Mesothelial cell of epicardium (in vitro differentiated cells): ENCODE measurements around the gene RAD51B. TPM values are rescaled to one million over a fixed set of nuclear protein-coding genes. Genes with fewer than 3 reads are reported as not detected.

Experiments used
- DNase-seq, 2 experiments: peaks; one replicate each; pipeline ENCODE4 v3.0.0; 2021; ENCODE audit warnings: low spot score in 2 of 2; ENCODE audit not compliant: unreplicated experiment in 2 of 2
- H3K27ac Mint-ChIP-seq: 2 replicates; pipeline ENCODE4 v1.8.0; 2021; ENCODE audit warnings: mixed read lengths
- H3K27me3 Mint-ChIP-seq: 2 replicates; pipeline ENCODE4 v1.8.0; 2021; ENCODE audit warnings: low read depth, mixed read lengths
- H3K36me3 Mint-ChIP-seq: 2 replicates; pipeline ENCODE4 v1.8.0; 2021; ENCODE audit warnings: mixed read lengths
- H3K4me1 Mint-ChIP-seq: 2 replicates; pipeline ENCODE4 v1.8.0; 2021; ENCODE audit warnings: mixed read lengths
- H3K4me3 Mint-ChIP-seq: 2 replicates; pipeline ENCODE4 v1.8.0; 2021; ENCODE audit warnings: mild to moderate bottlenecking, moderate library complexity, mixed read lengths
- H3K9me3 Mint-ChIP-seq: 2 replicates; pipeline ENCODE4 v1.8.0; 2021; ENCODE audit warnings: mixed read lengths
- total RNA-seq: library from RNA; stranded (reverse); gene quantifications from 3 replicates; pipeline ENCODE4 v1.2.1, GENCODE V29; 2021
- TF ChIP-seq, protein P1 (sequence below): fragments of 200-600 bp; sonication (generic); IDR thresholded peaks from one replicate; pipeline ENCODE4 v1.5.0; 2021; ENCODE audit warnings: antibody characterized with exemption; ENCODE audit not compliant: unreplicated experiment

The RAD51B gene
- total RNA-seq, 1 donor from 2014 or later = 34.7 TPM

DNA sequence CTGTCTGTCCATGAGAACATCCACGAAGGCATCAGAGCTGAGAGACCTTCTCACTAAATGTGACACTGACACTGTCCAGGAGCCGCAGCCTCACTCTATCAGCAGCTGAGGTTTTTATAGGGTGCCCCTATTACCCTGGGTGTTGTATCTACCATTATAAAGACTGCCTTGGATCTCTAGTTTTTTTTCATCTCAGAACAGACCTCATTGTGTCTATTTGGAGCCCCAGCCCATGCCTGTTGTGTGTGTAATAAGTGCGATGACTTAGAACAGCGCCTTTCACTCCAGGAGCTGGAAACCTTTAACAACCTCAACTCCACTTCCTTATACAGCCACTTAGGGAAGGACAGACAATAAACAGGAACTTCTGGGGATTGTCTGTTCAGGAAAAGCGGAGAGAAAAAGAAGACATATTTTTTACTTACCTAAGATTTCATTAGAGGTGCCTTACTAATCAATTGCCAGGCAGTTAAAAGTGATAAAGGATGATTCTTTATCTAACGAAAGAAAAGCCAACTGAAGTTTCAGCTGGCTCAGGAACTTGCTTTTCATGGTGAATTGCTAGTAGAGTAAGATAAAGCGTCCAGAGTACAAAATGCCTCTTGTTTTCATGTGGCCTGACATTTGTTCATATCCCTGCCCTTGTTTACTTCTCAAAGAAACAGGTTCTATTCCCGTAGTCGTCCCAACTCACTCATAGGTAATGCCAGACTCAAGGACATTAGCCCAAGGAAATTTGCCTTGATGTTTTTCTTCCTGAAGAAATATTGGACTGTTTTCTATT is 420.6 kb downstream of the RAD51B start:
- TF ChIP-seq, protein P1, sequence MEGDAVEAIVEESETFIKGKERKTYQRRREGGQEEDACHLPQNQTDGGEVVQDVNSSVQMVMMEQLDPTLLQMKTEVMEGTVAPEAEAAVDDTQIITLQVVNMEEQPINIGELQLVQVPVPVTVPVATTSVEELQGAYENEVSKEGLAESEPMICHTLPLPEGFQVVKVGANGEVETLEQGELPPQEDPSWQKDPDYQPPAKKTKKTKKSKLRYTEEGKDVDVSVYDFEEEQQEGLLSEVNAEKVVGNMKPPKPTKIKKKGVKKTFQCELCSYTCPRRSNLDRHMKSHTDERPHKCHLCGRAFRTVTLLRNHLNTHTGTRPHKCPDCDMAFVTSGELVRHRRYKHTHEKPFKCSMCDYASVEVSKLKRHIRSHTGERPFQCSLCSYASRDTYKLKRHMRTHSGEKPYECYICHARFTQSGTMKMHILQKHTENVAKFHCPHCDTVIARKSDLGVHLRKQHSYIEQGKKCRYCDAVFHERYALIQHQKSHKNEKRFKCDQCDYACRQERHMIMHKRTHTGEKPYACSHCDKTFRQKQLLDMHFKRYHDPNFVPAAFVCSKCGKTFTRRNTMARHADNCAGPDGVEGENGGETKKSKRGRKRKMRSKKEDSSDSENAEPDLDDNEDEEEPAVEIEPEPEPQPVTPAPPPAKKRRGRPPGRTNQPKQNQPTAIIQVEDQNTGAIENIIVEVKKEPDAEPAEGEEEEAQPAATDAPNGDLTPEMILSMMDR = no peak
- H3K4me1 Mint-ChIP-seq = peaks cover 68% of the 10 kb centered on the region
- DNase-seq = no peak

DNA sequence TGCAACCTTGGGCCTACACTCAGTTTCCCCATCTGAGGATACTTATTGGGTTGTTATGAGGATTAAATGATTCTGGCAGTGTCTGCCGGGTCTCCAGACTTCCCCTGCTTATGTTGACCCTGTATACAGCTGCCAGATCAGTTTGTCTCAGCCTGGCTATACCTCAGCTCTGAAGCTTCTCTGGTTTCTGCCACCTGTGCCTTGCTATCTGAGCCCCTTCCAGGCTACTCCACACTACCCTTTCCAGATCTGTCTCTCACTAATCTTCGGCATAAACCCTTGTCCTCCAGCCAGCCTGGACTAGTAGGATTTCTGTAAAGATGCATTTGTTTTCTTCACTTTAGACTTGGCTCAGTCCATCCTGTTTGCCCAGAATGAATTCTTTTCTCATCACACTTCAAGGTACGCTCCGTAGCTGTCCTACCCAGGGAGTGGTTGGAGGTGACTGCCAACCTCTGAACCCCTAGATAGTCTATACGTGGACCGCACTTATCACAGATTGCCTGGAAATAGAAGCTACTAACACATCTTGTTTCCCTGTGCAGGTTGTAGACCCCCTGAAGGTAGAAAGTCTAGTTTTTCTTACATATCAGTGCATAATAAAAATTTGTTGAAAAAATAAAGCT is 422.4 kb downstream of the RAD51B start:
- H3K27ac Mint-ChIP-seq = peak overlapping the region; percentile 55
- no peaks in the 10 kb centered on the region for H3K36me3 Mint-ChIP-seq
- peaks cover 75% of the 10 kb centered on the region for H3K4me1 Mint-ChIP-seq
- no peaks in the 10 kb centered on the region for H3K9me3 Mint-ChIP-seq
- TF ChIP-seq, protein P1 = no peak
- no peak overlapping the region for H3K4me3 Mint-ChIP-seq
- H3K27me3 Mint-ChIP-seq = no peaks in the 10 kb centered on the region
- DNase-seq = no peak

More for the DNA sequence above, 420.6 kb downstream of the RAD51B start:
- H3K4me3 Mint-ChIP-seq = no peak overlapping the region
- no peaks in the 10 kb centered on the region for H3K9me3 Mint-ChIP-seq
- H3K27me3 Mint-ChIP-seq = no peaks in the 10 kb centered on the region
- H3K27ac Mint-ChIP-seq = peak overlapping the region; percentile 93
- no peaks in the 10 kb centered on the region for H3K36me3 Mint-ChIP-seq

DNA sequence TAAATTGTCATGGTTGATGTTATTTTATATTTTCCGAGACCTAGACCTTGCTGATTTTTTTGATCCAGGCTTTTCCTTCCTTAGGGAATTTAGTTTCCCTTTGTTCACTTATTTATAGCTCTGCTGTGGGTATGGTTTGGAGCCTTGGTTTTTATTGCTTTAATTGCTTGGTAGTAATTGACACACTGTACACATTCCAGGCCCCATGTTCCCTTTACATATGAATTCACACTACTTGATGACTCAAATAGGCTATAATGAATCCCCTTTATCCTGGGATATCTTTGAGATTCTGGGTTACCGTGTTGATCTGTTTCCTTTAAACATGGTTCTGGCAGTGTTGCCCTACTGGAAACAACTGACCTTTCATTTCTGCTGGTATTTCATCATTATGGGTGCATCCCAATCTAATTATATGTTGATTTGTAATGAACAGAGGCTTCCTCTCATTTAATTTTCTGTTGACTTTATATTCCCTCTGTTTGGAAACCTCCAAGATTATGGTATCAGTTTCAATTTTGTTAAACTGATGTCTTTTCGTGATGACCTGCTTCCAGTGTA is 424.0 kb downstream of the RAD51B start:
- Mint-ChIP-seq H3K36me3 (no peaks in the 10 kb centered on the region), H3K27ac (peak overlapping the region; percentile 97), H3K4me3 (no peak overlapping the region), H3K27me3 (no peaks in the 10 kb centered on the region), H3K4me1 (peaks cover 82% of the 10 kb centered on the region), H3K9me3 (no peaks in the 10 kb centered on the region)
- TF ChIP-seq, protein P1 = no peak
- no peak for DNase-seq

DNA sequence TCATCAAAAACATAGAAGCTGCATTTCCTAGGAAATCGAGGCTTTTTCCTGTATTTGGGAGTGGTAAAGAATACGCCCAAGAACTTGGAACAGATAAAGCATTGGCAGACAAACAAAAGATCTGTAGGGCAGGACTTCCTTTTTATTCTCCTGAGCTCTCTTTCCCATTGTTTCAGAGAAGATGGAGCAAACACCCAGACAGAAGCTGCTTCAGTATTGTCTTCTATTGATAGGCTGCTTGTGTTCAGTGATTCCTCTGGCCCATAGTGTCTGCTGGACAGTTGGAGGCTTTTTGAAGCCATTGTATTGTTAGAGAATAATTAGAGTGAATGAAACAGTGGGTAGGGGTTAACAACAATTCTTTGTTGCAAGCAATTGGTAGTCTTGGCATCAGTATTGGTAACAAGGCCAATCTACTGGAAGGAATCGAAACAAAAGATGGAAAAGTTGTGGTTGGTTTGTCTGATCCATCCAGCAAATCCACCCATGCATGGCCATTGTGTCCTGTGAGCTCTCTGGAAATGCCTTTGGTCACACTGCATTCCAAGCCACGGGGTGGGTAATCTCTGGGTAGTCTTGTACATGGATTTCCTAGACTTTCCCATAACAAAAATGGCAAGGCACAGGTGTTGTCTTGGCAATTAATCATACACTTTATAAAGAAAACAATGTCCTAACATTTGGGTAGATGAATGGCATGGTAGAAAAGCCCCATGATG is 424.8 kb downstream of the RAD51B start:
- H3K4me1 Mint-ChIP-seq = peaks cover 87% of the 10 kb centered on the region
- no peaks in the 10 kb centered on the region for H3K27me3 Mint-ChIP-seq
- H3K36me3 Mint-ChIP-seq = no peaks in the 10 kb centered on the region
- TF ChIP-seq, protein P1 = no peak
- no peaks in the 10 kb centered on the region for H3K9me3 Mint-ChIP-seq
- H3K27ac Mint-ChIP-seq = peak overlapping the region; percentile 97
- DNase-seq = no peak
- no peak overlapping the region for H3K4me3 Mint-ChIP-seq

DNA sequence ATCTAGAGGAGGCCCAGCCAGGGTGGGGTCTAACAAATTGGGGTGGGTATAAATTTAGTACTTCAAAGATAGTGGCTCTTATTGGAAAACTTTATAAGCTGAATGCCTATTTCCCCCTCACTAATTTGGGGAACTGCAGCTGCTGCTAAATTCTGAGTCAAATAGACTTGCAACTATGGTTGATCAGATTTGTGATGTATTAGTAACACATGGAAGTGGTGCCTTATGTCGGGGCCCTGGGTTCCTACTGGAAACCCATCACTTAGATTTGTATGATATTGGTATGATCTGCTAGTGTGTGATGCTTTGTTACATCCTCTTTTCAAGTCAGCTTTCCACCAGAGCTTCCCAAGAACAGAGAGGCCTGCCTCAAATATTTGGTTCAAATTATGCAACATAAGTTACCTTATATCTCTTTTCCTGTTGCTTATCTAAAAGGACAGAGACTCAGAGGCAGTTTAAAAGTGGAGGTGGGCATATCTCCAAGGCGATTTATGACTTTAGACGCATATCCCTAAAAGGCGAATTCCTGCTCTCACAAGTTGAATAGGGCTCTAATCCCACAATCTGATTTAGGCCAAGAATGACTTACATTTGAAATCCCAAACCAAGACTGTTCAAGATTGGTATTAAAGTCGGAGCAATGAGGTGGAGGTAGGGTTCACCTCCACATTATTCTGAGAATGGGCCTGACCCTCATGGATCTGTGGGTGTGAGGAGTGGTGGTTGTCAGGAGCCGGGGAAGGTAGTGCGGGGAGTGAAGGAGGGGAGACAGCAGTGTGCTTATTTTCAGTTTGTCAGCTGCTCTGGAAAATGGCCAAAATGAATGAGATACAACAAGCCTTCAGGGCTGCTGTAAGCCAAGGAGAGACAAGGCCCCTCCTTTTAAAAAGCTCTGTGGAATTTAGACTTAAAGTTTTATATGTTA is 425.8 kb downstream of the RAD51B start:
- TF ChIP-seq, protein P1 = no peak
- Mint-ChIP-seq H3K4me1 (peaks cover 89% of the 10 kb centered on the region), H3K27ac (peak overlapping the region; percentile 97), H3K9me3 (no peaks in the 10 kb centered on the region), H3K4me3 (no peak overlapping the region), H3K27me3 (no peaks in the 10 kb centered on the region), H3K36me3 (no peaks in the 10 kb centered on the region)
- DNase-seq = no peak
